GM12878 (cell line): ENCODE results near the gene ZNF532. TPM values are rescaled to one million over a fixed set of nuclear protein-coding genes. Genes with fewer than 3 reads are reported as not detected.
A peak's percentile ranks its signal among the peaks of the same experiment; 100 is the strongest.

Experiments used
- ATAC-seq: fragments of 200-7000 bp; cut with Tn5 transposase; 3 replicates; pipeline ENCODE4 v1.9.1; 2020; ENCODE audit warnings: mild to moderate bottlenecking, moderate library complexity
- BruUV-seq: library from RNA; stranded (reverse); fragments of 400-500 nt; replicated peaks from 2 replicates; lab custom pipeline; 2021; lab: Mats Ljungman, UMichigan
- CTCF ChIA-PET: fragments of 300-600 bp; sonication (Branson Sonifier 250); formaldehyde crosslinking; extraction: SDS; loops from one replicate; lab custom pipeline; 2021; ENCODE audit warnings: inconsistent platforms; lab: Yijun Ruan, JAX
- POLR2A ChIA-PET: fragments of 350-600 bp; formaldehyde crosslinking; extraction: SDS; loops from one replicate; lab custom pipeline; 2021; ENCODE audit warnings: inconsistent platforms; lab: Charles Lee
- RAD21 ChIA-PET: fragments of 300-600 bp; sonication (Branson Sonifier 250); formaldehyde crosslinking; loops from one replicate; lab custom pipeline; 2023; ENCODE audit warnings: antibody characterized with exemption; ENCODE audit not compliant: unreplicated experiment; lab: Charles Lee
- SMC1A ChIA-PET: fragments of 300-600 bp; sonication (Branson Sonifier 250); formaldehyde crosslinking; loops from one replicate; lab custom pipeline; 2023; ENCODE audit not compliant: unreplicated experiment, uncharacterized antibody; lab: Charles Lee
- DNase-seq: peaks from one replicate; pipeline ENCODE4 v3.0.0-alpha.2; 2011; ENCODE audit warnings: low read depth, low spot score
- FAIRE-seq: peaks from 3 replicates; lab custom pipeline; 2011; peaks lifted over from hg19 to GRCh38; lab: Jason Lieb, UNC
- H2AFZ ChIP-seq: 2 replicates; pipeline ENCODE4 v1.6.0; 2011; ENCODE audit warnings: low read depth, low read length, control low read depth; ENCODE audit not compliant: control insufficient read depth
- H3K27ac ChIP-seq: 2 replicates; pipeline ENCODE4 v1.5.1; 2011; ENCODE audit warnings: control low read depth; ENCODE audit not compliant: control insufficient read depth, insufficient read depth
- H3K27me3 ChIP-seq, 2 experiments: replicated peaks in 1 of 2; 2 replicates each; pipeline versions ENCODE4 v1.6.0 to v1.6.1; 2011; ENCODE audit warnings: low read length in 1 of 2; ENCODE audit not compliant: control insufficient read depth in 2 of 2, insufficient read depth in 2 of 2
- H3K36me3 ChIP-seq, 2 experiments: 2 replicates each; pipeline ENCODE4 v1.5.1; 2011; ENCODE audit warnings: low read length in 1 of 2; ENCODE audit not compliant: control insufficient read depth in 2 of 2, insufficient read depth in 2 of 2
- H3K4me1 ChIP-seq: 2 replicates; pipeline ENCODE4 v1.6.1; 2011; ENCODE audit warnings: mild to moderate bottlenecking, low read length, moderate library complexity, mixed read lengths; ENCODE audit not compliant: control insufficient read depth, insufficient read depth
- H3K4me2 ChIP-seq: 2 replicates; pipeline ENCODE4 v1.6.0; 2011; ENCODE audit warnings: control low read depth; ENCODE audit not compliant: control insufficient read depth, insufficient read depth
- H3K4me3 ChIP-seq: fragments of 200-600 bp; sonication (generic); 2 replicates; pipeline ENCODE4 v1.5.1; 2016
- H3K79me2 ChIP-seq: 2 replicates; pipeline ENCODE4 v1.6.0; 2011; ENCODE audit warnings: low read length; ENCODE audit not compliant: control insufficient read depth, insufficient read depth
- H3K9ac ChIP-seq: 2 replicates; pipeline ENCODE4 v1.8.0; 2011; ENCODE audit warnings: low read length, control low read depth, mixed read lengths; ENCODE audit not compliant: control insufficient read depth, insufficient read depth
- H3K9me3 ChIP-seq: replicated peaks from 3 replicates; pipeline ENCODE4 v1.5.1; 2011; ENCODE audit warnings: mild to moderate bottlenecking, low read length; ENCODE audit not compliant: control insufficient read depth, insufficient read depth
- H4K20me1 ChIP-seq: 2 replicates; pipeline ENCODE4 v1.6.0; 2011; ENCODE audit not compliant: control insufficient read depth, insufficient read depth
- EED ChIP-seq: sonication (generic); IDR thresholded peaks from 2 replicates; pipeline ENCODE4 v1.6.1; 2016; ENCODE audit warnings: antibody characterized with exemption, low read depth
- ETV6 ChIP-seq, 2 experiments: fragments of 450-650 bp in 1 of 2; IDR thresholded peaks in 1 of 2; conservative IDR thresholded peaks in 1 of 2; 2 replicates each; pipeline ENCODE4 v1.6.1; 2014; ENCODE audit warnings: antibody characterized with exemption in 1 of 2, borderline replicate concordance in 1 of 2, low read depth in 1 of 2, mild to moderate bottlenecking in 1 of 2, moderate library complexity in 1 of 2
- JUND ChIP-seq: IDR thresholded peaks from 2 replicates; pipeline ENCODE4 v1.6.1; 2012; ENCODE audit warnings: low read depth, mild to moderate bottlenecking, low read length, improper control_type of control experiment, moderate library complexity
- MTA2 ChIP-seq: fragments of 450-650 bp; IDR thresholded peaks from 2 replicates; pipeline ENCODE4 v1.6.1; 2016; ENCODE audit warnings: low read depth, mild to moderate bottlenecking, moderate library complexity
- NFYB ChIP-seq: IDR thresholded peaks from 2 replicates; pipeline ENCODE4 v1.6.1; 2011; ENCODE audit warnings: low read depth, mild to moderate bottlenecking, low read length, improper control_type of control experiment, moderate library complexity; ENCODE audit not compliant: insufficient read depth
- POLR2A ChIP-seq: IDR thresholded peaks from 2 replicates; pipeline ENCODE4 v1.6.1; 2011; ENCODE audit warnings: low read depth, mild to moderate bottlenecking, low read length
- SMC3 ChIP-seq: IDR thresholded peaks from 2 replicates; pipeline ENCODE4 v1.6.1; 2011; ENCODE audit warnings: low read length, improper control_type of control experiment, borderline replicate concordance
- SP1 ChIP-seq: IDR thresholded peaks from one replicate; pipeline ENCODE4 v1.6.1; 2011; ENCODE audit warnings: low read depth, low read length
- TCF3 ChIP-seq: IDR thresholded peaks from 2 replicates; pipeline ENCODE4 v1.6.1; 2012; ENCODE audit warnings: low read depth, mild to moderate bottlenecking, low read length, borderline replicate concordance; ENCODE audit not compliant: insufficient read depth
- WGBS: methylation state at CpG from one replicate; pipeline ENCODE4 v1.1.6; 2016; ENCODE audit warnings: low lambda C conversion rate; ENCODE audit not compliant: insufficient replicate concordance, insufficient coverage; ENCODE audit errors: missing lambda C conversion rate; 5-methylcytosine and 5-hydroxymethylcytosine counted together
- in situ Hi-C: fragments of 300-500 bp; cut with MboI; formaldehyde crosslinking; loops from 9 replicates; pipeline ENCODE4 v1.14.3; 2018; ENCODE audit warnings: mixed read lengths
- intact Hi-C: fragments of 100-400 bp; cut with micrococcal nuclease; formaldehyde crosslinking; loops from one replicate; pipeline ENCODE4 v1.14.2; 2022; ENCODE audit not compliant: unreplicated experiment
- polyA plus RNA-seq, 11 experiments: library from polyadenylated mRNA; depleted of rRNA in 4 of 11; unstranded in 6 of 11; stranded (reverse) in 5 of 11; fragments of >200 nt; fragmentation: Nextera tagmentation in 4 of 11; fragmentation: Illumina TruSeq in 1 of 11; extraction: Ambion mirVana in 4 of 11; extraction: Trizol in 1 of 11; gene quantifications; 1 replicate in 1 of 11; 2 replicates in 10 of 11; pipeline versions ENCODE4 v1.2.1 to v1.2.3, GENCODE V29; 2011 to 2016; ENCODE audit warnings: inconsistent platforms in 2 of 11, missing spikeins in 2 of 11, low read depth in 1 of 11
- total RNA-seq, 4 experiments: library from RNA; depleted of rRNA in 3 of 4; stranded (reverse); fragments of >200 nt in 3 of 4; fragmentation: Illumina TruSeq in 1 of 4; extraction: Trizol in 1 of 4; gene quantifications; 2 replicates each; pipeline versions ENCODE4 v1.2.1 to v1.2.3, GENCODE V29; 2013 to 2021
- TF ChIP-seq, protein P1 (sequence below): IDR thresholded peaks from 2 replicates; pipeline ENCODE4 v1.6.1; 2011; ENCODE audit warnings: borderline replicate concordance, low read depth, mild to moderate bottlenecking, moderate library complexity, low read length; ENCODE audit not compliant: insufficient read depth, poor library complexity, severe bottlenecking
- TF ChIP-seq, protein P2 (sequence below), 3 experiments: IDR thresholded peaks in 2 of 3; conservative IDR thresholded peaks in 1 of 3; 2 replicates each; pipeline ENCODE4 v1.5.1; 2011; ENCODE audit warnings: low read depth in 3 of 3, low read length in 3 of 3, mild to moderate bottlenecking in 3 of 3, control low read depth in 2 of 3, moderate library complexity in 2 of 3, inconsistent platforms in 1 of 3, mixed read lengths in 1 of 3; ENCODE audit not compliant: control insufficient read depth in 2 of 3, insufficient read depth in 1 of 3; ENCODE audit errors: extremely low read depth in 1 of 3

Gene ZNF532
- total and polyA plus RNA-seq, 10 of the 15 experiments (the other 5 are each of a cell fraction or from before 2014, with no cell fraction given), result 0.44 to 3.4 (median 1.4) TPM

DNA sequence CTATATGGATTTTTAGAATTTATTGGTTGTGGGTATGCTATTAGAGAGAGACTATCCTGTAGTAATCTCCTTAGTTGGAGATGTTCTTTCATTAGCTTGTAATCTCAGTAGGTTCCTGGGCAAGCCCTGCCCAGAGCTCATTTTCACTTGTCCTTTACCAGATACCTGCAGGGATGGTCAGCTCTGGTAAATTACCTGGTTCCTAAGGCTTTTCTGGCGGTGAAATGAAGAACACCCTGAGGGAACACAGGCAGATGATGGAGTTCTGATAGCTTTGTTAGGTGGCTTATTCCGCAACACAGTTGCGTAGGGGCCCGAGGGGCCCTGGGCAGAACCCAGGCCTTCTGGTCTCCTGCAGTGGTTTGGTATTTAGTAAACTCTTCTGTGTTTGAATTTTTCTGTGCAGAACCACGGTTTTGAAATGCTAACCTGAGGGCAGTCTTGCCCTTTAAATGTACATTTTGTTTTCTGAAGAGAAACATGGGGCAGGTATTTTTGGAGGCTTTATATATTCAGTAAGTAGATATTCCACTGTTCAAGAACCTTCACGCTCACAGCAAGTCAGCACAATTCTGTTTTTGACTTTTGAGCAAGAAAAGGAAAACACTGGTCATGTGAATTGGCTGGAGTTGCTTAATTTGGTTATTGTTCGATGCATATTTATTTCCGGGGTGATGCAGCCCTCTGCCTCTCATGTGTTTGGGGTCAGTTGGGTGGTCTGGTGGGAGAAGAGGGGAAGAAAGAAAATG is 22.4 kb downstream of the ZNF532 start:
- SMC1A ChIA-PET, result interaction anchor here (0.7 to 1.2 kb wide), 2 partner anchors 9 to 25 kb away, joined by 3 to 4 read pairs; no protein-coding TSS in a partner anchor
- H3K4me1 ChIP-seq, result peaks cover 8% of the 10 kb centered on the region
- whole genome bisulfite sequencing, result 31% methylated on average over 8 of the region's 8 CpGs
- H3K9me3 ChIP-seq, result no peaks in the 10 kb centered on the region
- no peaks in the 10 kb centered on the region for H3K79me2 ChIP-seq
- H3K27me3 ChIP-seq, result no peaks in the 10 kb centered on the region
- no peak overlapping the region for H3K4me3 ChIP-seq
- no peak for DNase-seq
- RAD21 ChIA-PET, result interaction anchor here (0.6 kb wide), 1 partner anchor 547 kb away, joined by 3 read pairs; no protein-coding TSS in a partner anchor
- POLR2A ChIA-PET, result no interaction called here
- intact Hi-C loops, result loop anchor here (10.0 kb wide), 1 partner anchor 102 kb away; no protein-coding TSS in a partner anchor
- TF ChIP-seq SMC3 (0 out of 2 replicates have a peak, but pooled peaks have one; percentile 6), MTA2 (0 out of 2 replicates have a peak, but pooled peaks have one; percentile 41), TCF3 (no peak), SP1 (no peak), NFYB (no peak), ETV6 (conservative IDR thresholded peaks at IDR 0.05 in 1 of 2, IDR thresholded peaks at IDR 0.05 in 1 of 2; ENCODE audit: borderline replicate concordance in 1 of 2, low read depth in 1 of 2) (no peak), POLR2A (no peak), EED (no peak), JUND (no peak)
- TF ChIP-seq, protein P1, sequence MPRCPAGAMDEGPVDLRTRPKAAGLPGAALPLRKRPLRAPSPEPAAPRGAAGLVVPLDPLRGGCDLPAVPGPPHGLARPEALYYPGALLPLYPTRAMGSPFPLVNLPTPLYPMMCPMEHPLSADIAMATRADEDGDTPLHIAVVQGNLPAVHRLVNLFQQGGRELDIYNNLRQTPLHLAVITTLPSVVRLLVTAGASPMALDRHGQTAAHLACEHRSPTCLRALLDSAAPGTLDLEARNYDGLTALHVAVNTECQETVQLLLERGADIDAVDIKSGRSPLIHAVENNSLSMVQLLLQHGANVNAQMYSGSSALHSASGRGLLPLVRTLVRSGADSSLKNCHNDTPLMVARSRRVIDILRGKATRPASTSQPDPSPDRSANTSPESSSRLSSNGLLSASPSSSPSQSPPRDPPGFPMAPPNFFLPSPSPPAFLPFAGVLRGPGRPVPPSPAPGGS, result no peak
- TF ChIP-seq, protein P2, sequence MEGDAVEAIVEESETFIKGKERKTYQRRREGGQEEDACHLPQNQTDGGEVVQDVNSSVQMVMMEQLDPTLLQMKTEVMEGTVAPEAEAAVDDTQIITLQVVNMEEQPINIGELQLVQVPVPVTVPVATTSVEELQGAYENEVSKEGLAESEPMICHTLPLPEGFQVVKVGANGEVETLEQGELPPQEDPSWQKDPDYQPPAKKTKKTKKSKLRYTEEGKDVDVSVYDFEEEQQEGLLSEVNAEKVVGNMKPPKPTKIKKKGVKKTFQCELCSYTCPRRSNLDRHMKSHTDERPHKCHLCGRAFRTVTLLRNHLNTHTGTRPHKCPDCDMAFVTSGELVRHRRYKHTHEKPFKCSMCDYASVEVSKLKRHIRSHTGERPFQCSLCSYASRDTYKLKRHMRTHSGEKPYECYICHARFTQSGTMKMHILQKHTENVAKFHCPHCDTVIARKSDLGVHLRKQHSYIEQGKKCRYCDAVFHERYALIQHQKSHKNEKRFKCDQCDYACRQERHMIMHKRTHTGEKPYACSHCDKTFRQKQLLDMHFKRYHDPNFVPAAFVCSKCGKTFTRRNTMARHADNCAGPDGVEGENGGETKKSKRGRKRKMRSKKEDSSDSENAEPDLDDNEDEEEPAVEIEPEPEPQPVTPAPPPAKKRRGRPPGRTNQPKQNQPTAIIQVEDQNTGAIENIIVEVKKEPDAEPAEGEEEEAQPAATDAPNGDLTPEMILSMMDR (IDR thresholded peaks at IDR 0.05 in 2 of 3, conservative IDR thresholded peaks at IDR 0.05 in 1 of 3; ENCODE audit: control insufficient read depth in 2 of 3, extremely low read depth in 1 of 3, insufficient read depth in 1 of 3, low read depth in 3 of 3, low read length in 3 of 3), result 0 out of 6 replicates have a peak, but pooled peaks of 1 of the 3 experiments have one; percentile 9
- TF ChIP-seq, all 136 proteins: peak for 3
- no TSS peak for BruUV-seq
- Histone ChIP-seq H2AFZ (peak overlapping the region; percentile 37; the same call in 1 of the 2 replicates), H3K36me3 (no peaks in the 10 kb centered on the region), H3K9ac (no peak overlapping the region), H3K27ac (no peak overlapping the region), H4K20me1 (no peaks in the 10 kb centered on the region), H3K4me2 (peak overlapping the region; percentile 62)
- peak; percentile 32 for ATAC-seq
- CTCF ChIA-PET, result interaction anchor here (1.1 kb wide), 1 partner anchor 15 kb away, joined by 3 read pairs; no protein-coding TSS in a partner anchor
- no peak for FAIRE-seq
- in situ Hi-C loops, result no loop called here
